Fibroblast of skin of back (primary cell): ENCODE data around the gene CFAP54.
"Not testable (repeated sequence)": the region's sequence is repeated elsewhere in the genome, so short reads cannot be mapped to it uniquely, and the experiment has no call there.

Experiments used
- DNase-seq: peaks from one replicate; pipeline ENCODE4 v3.0.0-alpha.2; 2013

Gene CFAP54

GRCh38 chr12:96473394-96474093 lies 15.8 kb upstream of the CFAP54 start:
- peak; percentile 3 for DNase-seq

DNA sequence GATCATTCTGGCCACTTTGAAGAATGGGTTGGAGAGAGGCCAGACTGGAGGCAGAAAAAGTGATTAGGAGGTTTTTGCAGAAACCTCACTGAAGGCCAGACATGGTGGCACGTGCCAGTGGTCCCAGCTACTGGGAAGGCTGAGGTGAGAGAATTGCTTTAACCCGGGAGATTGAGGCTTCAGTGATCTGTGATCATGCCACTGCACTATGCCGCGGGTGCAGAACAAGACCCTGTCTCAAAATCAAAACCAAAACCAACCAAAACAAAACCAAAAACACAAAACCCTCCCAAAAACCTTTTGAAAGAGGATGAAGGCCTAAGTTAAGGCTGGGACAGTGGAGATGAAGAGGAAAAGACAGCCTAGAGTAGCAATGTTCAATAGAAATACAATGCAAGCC lies 15.2 kb upstream of the CFAP54 start:
- DNase-seq: no peak

DNA sequence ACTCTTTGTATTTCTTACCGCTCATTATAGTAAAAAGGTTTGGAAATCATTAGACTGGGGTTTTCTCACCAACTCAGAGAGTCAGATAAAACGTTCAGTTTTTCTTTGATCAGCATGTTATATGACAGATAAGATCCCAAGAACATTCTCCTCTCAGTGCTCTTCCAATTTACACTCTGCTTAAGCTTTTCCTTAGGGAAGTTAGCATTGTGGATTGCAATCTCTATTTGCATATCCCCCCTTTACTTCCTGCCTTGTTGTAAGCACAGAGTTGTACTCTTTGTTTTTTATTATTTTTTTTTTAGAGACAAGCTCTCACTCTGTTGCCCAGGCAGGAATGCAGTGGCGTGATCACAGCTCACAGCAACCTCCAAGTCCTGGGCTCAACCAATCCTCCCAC lies 11.4 kb upstream of the CFAP54 start:
- DNase-seq: no peak

DNA sequence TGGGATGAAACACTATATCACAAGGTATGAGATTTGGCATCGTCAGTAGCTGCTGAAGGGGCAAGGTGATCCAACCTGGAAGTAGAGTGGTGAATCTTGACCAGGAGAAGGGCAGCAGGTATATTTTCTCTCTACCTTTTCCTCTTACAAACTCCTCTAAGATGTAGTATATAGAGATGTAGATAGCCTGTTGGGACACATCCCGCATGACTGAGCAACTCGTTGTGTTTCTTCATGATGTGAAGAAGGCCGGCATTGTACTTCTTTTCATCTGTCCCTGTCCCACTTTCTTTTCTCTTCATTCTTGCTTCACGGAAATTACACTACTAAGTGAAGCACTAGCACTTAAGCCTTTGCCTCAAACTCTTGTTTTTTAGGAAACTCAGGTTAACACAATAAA lies 7.3 kb upstream of the CFAP54 start:
- no peak for DNase-seq

GRCh38 chr12:96483116-96483515 lies 6.3 kb upstream of the CFAP54 start:
- no peak for DNase-seq

DNA sequence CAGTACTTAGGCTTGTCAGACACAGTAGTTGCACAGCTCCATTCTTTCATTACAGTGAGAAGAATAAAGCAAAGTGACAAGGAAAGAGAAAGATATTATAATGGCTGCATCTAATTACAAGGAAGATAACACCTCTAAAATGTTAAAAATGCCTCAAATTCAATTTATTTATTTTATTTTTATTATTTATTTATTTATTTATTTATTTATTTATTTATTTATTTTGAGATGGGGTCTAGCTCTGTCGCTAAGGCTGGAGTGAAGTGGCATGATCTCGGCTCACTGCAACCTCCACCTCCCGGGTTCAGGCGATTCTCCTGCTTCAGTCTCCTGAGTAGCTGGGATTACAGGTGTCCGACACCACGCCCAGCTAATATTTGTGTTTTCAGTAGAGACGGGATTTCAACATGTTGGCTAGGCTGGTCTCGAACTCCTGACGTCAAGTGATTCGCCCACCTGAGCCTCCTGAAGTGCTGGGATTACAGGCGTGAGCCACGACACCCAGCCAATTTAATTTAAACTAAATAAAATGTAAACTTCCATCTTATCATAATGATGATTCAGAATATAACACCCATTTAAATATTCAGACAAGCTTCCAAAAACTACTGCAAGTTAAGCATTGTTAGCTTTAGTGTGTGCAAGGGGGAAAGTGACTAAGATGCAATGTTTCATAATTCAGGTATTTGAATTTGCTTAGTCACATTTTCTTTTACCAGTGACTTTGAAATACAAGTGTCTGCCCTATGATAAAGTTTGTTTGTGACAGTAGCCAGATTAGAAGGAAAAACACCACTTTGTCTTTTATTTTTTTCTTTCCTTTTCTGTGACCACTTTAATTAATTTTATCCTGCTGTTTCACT lies 2.4 kb upstream of the CFAP54 start:
- peak; percentile 84 for DNase-seq

DNA sequence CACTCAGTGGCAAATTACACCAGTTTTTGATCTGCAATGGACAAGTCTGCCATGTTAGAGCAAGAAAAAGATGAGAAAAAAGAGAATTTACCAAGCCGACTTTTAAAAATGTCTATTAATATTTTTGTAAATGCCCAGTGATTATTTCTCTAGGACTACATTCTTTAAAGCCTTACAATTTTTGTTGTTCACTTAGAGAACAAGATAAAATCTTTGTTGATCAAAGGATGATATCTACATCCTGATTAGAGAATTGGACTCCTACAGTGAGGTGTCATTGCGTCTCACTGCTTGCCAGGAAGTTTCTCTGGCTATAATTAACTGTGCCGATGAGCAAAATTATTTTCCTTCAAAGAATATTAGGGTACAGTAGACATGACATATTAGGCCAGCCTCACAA lies 1.7 kb upstream of the CFAP54 start:
- DNase-seq: no peak

DNA sequence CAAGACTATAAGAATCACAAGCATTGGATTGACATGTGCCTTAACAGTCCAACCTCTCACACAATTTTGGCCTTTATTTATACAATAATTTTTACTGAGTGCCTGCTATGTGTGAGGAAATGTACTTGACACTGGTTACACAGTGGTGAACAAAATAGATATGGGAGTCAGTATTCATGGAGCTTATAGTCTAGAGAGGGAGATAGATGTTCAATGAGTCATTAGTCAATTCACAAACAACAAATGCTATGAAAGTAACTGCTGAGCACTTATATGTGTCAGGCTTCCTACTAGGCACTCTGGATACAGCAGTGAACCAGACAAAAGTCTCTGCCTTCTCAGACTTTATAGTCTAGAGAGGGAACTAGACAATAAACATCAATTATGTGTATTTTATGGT lies 3.7 kb downstream of the CFAP54 start:
- peak; percentile 50 for DNase-seq

GRCh38 chr12:96494154-96494553 lies 4.8 kb downstream of the CFAP54 start:
- not testable (repeated sequence) for DNase-seq

DNA sequence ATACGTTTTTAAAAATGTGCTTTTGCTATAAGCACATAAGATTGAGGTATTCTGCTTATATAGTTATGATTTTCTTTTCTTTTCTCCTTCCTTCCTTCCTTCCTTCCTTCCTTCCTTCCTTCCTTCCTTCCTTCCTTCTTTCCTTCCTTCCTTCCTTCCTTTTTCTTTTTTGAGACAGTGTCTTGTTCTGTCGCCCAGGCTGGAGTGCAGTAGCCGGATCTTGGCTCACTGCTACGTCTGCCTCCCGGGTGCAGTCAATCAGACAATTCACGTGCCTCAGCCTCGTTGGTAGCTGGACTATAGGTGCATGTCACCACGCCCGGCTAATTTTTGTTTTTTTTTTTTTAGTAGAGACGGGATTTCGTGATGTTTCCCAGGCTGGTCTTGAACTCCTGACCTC lies 5.8 kb downstream of the CFAP54 start:
- no peak for DNase-seq

DNA sequence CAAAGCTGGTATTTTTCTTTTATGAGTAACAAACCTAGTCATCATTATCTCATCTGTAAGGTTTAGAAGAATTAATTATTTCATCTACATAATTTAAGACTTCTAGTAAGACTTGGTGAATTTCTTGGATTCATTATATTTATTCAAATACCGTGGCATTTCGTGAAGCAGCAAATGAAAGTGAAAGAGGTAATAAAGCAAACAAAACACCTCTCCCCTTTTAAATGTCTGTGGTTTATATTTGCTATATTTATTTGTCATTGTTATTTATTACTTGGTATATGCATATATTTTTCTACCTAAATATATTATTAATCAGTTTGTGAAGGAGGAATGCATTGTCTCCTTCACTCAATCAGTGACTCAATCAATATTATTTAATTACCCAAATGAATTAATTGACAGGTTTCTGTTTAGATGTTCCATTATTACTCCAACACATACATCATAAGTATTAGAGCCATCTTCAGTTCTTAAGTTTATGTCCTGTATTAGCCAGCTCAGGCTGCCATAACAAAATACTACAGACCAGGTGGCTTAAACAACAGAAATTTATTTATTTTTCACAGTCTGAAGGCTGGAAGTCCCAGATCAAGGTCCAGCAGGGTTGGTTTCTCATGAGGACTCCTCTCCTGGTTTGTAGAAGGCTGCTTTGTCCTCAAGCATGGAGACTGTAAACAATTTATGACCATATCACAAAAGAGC lies 6.6 kb downstream of the CFAP54 start:
- no peak for DNase-seq

GRCh38 chr12:96496944-96497343 lies 7.6 kb downstream of the CFAP54 start:
- no peak for DNase-seq

GRCh38 chr12:96497855-96498254 lies 8.5 kb downstream of the CFAP54 start:
- no peak for DNase-seq

DNA sequence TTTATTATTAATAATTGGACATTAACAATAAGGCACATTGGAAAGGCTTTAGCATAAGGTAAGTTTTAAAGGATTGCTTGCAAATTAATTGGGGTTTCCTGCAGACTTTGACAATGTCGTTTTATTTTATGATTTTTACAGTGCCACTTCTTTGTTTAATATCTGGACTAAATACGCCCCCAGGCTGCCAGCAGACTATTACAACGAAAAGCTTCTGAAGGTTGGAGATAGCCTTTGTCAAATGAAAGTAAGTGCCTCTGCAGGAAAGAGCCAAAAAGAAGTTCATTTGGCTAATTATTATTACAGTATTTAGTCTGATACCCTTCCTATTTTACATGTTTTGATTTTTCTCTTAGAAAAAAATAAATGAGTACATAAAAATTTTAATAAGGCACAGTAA lies 11.3 kb downstream of the CFAP54 start:
- peak; percentile 21 for DNase-seq

DNA sequence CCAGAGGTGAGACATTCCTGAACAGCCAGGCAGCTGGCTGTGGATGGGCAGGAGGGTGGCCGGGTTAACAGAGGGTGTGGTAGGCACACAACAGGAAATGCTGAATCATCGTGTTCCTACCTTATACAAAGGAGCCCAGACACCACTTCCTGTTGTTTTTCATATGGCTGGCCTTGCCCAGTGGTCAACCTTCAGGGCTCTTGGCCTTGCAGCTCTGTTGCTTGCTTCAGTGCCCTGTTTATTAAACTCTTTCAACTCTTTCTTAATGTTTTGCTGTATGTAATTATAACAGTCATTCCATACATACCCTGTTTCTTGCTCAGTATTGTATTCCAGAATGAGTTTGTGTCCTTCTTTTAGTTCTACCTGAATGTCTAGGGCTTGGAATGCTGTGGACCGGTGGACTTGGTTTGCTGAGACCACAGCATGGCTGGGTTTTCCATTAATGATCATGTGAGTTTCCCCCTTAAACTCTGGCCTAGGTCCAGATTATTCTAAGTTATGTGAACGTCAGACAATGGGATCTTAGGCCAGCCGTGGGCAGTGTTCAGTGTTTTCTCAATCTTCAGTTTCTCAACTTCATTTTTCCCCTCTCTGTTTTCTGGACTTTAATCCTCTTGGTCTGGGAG lies 11.9 kb downstream of the CFAP54 start:
- peak; percentile 59 for DNase-seq

GRCh38 chr12:96501908-96502307 lies 12.5 kb downstream of the CFAP54 start:
- DNase-seq: no peak

GRCh38 chr12:96502477-96502876 lies 13.1 kb downstream of the CFAP54 start:
- DNase-seq: no peak

- DNase-seq: no peak
Observed at GRCh38 chr12:96502949-96503532, 13.7 kb downstream of the CFAP54 start.

DNA sequence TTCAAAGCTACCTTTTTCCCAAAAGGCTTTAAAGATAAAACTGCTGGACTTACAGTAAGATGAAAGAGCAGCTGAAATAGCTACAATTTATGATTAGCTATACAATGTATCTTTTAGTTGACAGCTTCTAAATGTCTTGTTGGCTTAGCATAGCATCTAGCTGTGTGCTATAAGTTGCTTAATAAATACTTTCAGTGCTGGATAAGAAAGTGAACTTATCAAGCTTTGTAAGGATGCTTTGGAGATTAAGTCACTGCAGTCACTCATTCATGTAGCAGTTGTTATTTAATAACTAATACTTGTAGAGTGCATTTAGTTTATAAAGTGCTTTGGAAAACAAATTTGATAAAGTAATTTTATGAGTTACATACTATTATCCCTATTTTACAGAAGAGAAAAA lies 14.6 kb downstream of the CFAP54 start:
- DNase-seq: peak; percentile 14

GRCh38 chr12:96506776-96507175 lies 17.4 kb downstream of the CFAP54 start:
- no peak for DNase-seq

DNA sequence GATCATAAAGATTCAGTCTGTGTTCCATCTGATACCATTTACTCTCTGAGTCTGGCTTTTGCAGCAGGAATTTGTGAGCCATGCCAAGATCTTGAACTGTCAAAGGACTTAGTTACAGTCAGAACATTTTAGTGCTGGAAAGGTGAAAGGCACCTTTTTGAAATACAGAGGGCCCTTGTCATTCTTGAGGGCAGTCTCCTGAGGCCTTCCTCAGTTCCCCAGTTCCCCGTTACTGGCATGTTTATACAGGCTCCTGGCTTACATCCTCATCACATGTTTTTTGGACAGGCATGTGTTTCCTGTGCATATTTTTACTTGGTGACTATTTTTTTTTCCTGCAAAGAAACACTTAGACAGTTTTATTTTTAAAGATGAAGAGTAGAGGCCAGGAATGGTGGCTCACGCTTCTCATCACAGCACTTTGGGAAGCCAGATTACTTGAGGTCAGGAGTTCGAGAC lies 21.0 kb downstream of the CFAP54 start:
- DNase-seq: peak; percentile 47

- DNase-seq: no peak
Observed at GRCh38 chr12:96513166-96513565, 23.8 kb downstream of the CFAP54 start.
